Smooth muscle cell (in vitro differentiated cells): ENCODE data around the gene TENT5D. TPM values are rescaled to one million over a fixed set of nuclear protein-coding genes. Genes with fewer than 3 reads are reported as not detected.

Experiments
- DNase-seq: peaks from one replicate; lab custom pipeline; 2025; ENCODE audit not compliant: unreplicated experiment; lab: John Stamatoyannopoulos, UW
- H2AFZ ChIP-seq: fragments of 200-600 bp; sonication (generic); 2 replicates; pipeline ENCODE4 v1.6.0; 2016; ENCODE audit warnings: antibody characterized with exemption, low read depth, mild to moderate bottlenecking
- H3F3A ChIP-seq: fragments of 200-600 bp; sonication (generic); 2 replicates; pipeline ENCODE4 v1.6.0; 2017; ENCODE audit warnings: antibody characterized with exemption, low read depth
- H3K27ac ChIP-seq: fragments of 200-600 bp; sonication (generic); 2 replicates; pipeline ENCODE4 v1.5.1; 2016; ENCODE audit warnings: low read depth, mild to moderate bottlenecking
- H3K27me3 ChIP-seq: fragments of 200-600 bp; sonication (generic); 2 replicates; pipeline ENCODE4 v1.6.1; 2016; ENCODE audit warnings: low read depth, mild to moderate bottlenecking
- H3K36me3 ChIP-seq: fragments of 200-600 bp; sonication (generic); 2 replicates; pipeline ENCODE4 v1.5.1; 2016; ENCODE audit warnings: low read depth
- H3K4me1 ChIP-seq: fragments of 200-600 bp; sonication (generic); 2 replicates; pipeline ENCODE4 v1.5.1; 2016; ENCODE audit warnings: low read depth
- H3K4me2 ChIP-seq: fragments of 200-600 bp; sonication (generic); 2 replicates; pipeline ENCODE4 v1.6.0; 2016; ENCODE audit warnings: mild to moderate bottlenecking
- H3K4me3 ChIP-seq: fragments of 200-600 bp; sonication (generic); 2 replicates; pipeline ENCODE4 v1.5.1; 2016; ENCODE audit warnings: mild to moderate bottlenecking
- H3K79me2 ChIP-seq: fragments of 200-600 bp; sonication (generic); 2 replicates; pipeline ENCODE4 v1.6.0; 2016; ENCODE audit warnings: low read depth, mild to moderate bottlenecking
- H3K9ac ChIP-seq: fragments of 200-600 bp; sonication (generic); 2 replicates; pipeline ENCODE4 v1.6.0; 2016; ENCODE audit warnings: low read depth
- H3K9me3 ChIP-seq: fragments of 200-600 bp; sonication (generic); replicated peaks from 2 replicates; pipeline ENCODE4 v1.5.1; 2016; ENCODE audit warnings: low read depth
- H4K20me1 ChIP-seq: fragments of 200-600 bp; sonication (generic); 2 replicates; pipeline ENCODE4 v1.6.0; 2016; ENCODE audit warnings: low read depth
- WGBS: methylation state at CpG from one replicate; pipeline ENCODE4 v1.1.7; 2016; ENCODE audit warnings: low lambda C conversion rate; 5-methylcytosine and 5-hydroxymethylcytosine counted together
- polyA plus RNA-seq: library from polyadenylated mRNA; unstranded; fragments of >200 nt; fragmentation: Nextera tagmentation; extraction: Ambion mirVana; gene quantifications from 2 replicates; pipeline ENCODE4 v1.2.1, GENCODE V29; 2016
- total RNA-seq: library from RNA; depleted of rRNA; stranded (reverse); fragments of >200 nt; gene quantifications from 2 replicates; pipeline ENCODE4 v1.2.3, GENCODE V29; 2014
- TF ChIP-seq, protein P1 (sequence below): fragments of 200-600 bp; sonication (generic); IDR thresholded peaks from 2 replicates; pipeline ENCODE4 v1.5.1; 2017; ENCODE audit warnings: borderline replicate concordance, mild to moderate bottlenecking, antibody characterized with exemption; ENCODE audit not compliant: insufficient read depth, poor library complexity, severe bottlenecking

The TENT5D gene
- total and polyA plus RNA-seq, 2 experiments from 2014 or later: not detected

DNA sequence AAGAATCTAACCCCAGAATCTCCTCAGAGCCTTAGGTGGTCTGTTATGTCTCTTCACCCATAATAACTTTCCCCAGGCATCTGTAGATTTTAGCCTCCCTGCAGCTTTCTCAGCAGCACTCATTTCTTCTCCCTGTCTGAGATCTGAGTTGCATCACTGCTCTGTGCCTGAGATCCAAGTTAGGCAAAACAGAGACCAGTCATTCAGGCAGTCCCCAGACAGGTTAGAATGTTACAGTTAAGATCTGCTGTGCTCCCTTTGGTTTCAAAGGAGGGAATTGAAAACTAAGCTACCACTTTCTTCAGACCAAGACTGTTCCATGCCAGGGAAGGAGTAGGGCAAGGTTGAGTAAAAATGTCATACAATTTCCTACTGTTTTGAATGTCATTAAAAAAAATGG, 65.3 kb downstream of the TENT5D start:
- Histone ChIP-seq H2AFZ (no peak overlapping the region), H3K36me3 (no peaks in the 10 kb centered on the region), H3F3A (no peaks in the 10 kb centered on the region), H3K27me3 (no peaks in the 10 kb centered on the region), H3K79me2 (no peaks in the 10 kb centered on the region), H3K27ac (no peak overlapping the region), H3K9me3 (peaks cover 5% of the 10 kb centered on the region), H3K4me2 (no peak overlapping the region), H3K4me1 (no peaks in the 10 kb centered on the region), H3K9ac (no peak overlapping the region), H3K4me3 (no peak overlapping the region), H4K20me1 (no peaks in the 10 kb centered on the region)
- no peak for DNase-seq
- TF ChIP-seq, protein P1, sequence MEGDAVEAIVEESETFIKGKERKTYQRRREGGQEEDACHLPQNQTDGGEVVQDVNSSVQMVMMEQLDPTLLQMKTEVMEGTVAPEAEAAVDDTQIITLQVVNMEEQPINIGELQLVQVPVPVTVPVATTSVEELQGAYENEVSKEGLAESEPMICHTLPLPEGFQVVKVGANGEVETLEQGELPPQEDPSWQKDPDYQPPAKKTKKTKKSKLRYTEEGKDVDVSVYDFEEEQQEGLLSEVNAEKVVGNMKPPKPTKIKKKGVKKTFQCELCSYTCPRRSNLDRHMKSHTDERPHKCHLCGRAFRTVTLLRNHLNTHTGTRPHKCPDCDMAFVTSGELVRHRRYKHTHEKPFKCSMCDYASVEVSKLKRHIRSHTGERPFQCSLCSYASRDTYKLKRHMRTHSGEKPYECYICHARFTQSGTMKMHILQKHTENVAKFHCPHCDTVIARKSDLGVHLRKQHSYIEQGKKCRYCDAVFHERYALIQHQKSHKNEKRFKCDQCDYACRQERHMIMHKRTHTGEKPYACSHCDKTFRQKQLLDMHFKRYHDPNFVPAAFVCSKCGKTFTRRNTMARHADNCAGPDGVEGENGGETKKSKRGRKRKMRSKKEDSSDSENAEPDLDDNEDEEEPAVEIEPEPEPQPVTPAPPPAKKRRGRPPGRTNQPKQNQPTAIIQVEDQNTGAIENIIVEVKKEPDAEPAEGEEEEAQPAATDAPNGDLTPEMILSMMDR: no peak

DNA sequence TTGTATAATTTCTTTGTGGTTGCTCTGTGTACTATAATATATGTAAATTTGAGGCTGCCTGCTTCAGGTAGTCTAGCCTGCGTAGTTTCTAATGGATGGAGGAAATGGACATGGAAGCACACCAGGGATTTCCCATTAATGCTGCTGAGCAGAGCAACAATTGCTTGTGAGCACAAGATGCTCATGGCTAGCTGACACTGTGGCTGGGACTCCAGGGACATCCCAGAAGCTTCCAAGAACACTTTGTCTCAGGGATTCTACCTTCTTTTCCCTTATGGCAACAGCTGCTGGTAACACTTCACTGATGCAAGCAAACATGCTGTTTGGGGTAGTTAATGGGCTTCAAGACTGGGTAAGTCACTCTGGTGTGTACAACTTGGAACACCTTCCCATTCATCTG, 66.1 kb downstream of the TENT5D start:
- peaks cover 5% of the 10 kb centered on the region for H3K9me3 ChIP-seq

DNA sequence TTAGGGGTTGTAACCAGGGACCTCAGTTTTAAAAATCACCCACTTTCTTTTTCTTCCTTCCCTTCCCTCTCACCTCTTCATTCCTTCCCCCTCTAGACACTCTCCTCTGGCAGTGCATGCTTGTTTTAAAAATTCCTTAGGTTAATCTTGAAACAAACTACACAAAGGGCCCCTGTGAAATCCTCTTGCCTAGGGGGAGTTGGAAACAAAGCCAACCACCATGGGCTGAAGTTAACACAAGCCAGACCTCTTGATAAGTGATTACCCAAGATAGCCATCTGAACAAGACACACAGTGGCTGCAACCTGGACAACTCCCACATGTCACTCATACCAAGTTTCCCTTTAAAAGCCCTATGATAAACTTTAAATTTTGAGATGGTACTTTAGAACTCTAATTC, 68.9 kb downstream of the TENT5D start:
- no peak overlapping the region for H3K4me2 ChIP-seq
- no peaks in the 10 kb centered on the region for H4K20me1 ChIP-seq
- H3K9me3 ChIP-seq: peaks cover 5% of the 10 kb centered on the region
- H3K27ac ChIP-seq: no peak overlapping the region
- H3K4me3 ChIP-seq: no peak overlapping the region
- H2AFZ ChIP-seq: no peak overlapping the region
- no peaks in the 10 kb centered on the region for H3F3A ChIP-seq
- H3K79me2 ChIP-seq: no peaks in the 10 kb centered on the region
- no peaks in the 10 kb centered on the region for H3K4me1 ChIP-seq
- H3K36me3 ChIP-seq: no peaks in the 10 kb centered on the region
- DNase-seq: no peak
- TF ChIP-seq, protein P1: no peak
- no peaks in the 10 kb centered on the region for H3K27me3 ChIP-seq
- H3K9ac ChIP-seq: no peak overlapping the region

More for the DNA sequence above, 66.1 kb downstream of the TENT5D start:
- Histone ChIP-seq H2AFZ (no peak overlapping the region), H3K4me1 (no peaks in the 10 kb centered on the region), H3F3A (no peaks in the 10 kb centered on the region), H3K36me3 (no peaks in the 10 kb centered on the region), H3K9ac (no peak overlapping the region), H3K27ac (no peak overlapping the region), H3K4me2 (no peak overlapping the region), H3K79me2 (no peaks in the 10 kb centered on the region), H3K4me3 (no peak overlapping the region), H4K20me1 (no peaks in the 10 kb centered on the region), H3K27me3 (no peaks in the 10 kb centered on the region)
- TF ChIP-seq, protein P1: no peak
- no peak for DNase-seq
- 84% methylated on average over 1 of the region's 1 CpG for WGBS
